ENCODE results near the gene SERINC2.

The SERINC2 gene

GRCh38 chr1:31434101-31434871, 21.3 kb downstream of the SERINC2 start:
- DNase-seq (ENCODE audit: low spot score): no peak

- DNase-seq (ENCODE audit: low spot score): no peak
These were observed 22.0 kb downstream of the SERINC2 start for GRCh38 chr1:31434979-31435378.

GRCh38 chr1:31435471-31436409, 22.7 kb downstream of the SERINC2 start:
- DNase-seq (ENCODE audit: low spot score): no peak

- no peak for DNase-seq (ENCODE audit: low spot score)
These were observed 23.8 kb downstream of the SERINC2 start for GRCh38 chr1:31436596-31437432.

- no peak for DNase-seq (ENCODE audit: low spot score)
These were observed 24.5 kb downstream of the SERINC2 start for GRCh38 chr1:31437433-31438037.

- no peak for DNase-seq (ENCODE audit: low spot score)
These were observed 26.3 kb downstream of the SERINC2 start for GRCh38 chr1:31439276-31439675.

GRCh38 chr1:31441073-31441472, 28.1 kb downstream of the SERINC2 start:
- DNase-seq (ENCODE audit: low spot score): no peak

GRCh38 chr1:31441558-31441957, 28.5 kb downstream of the SERINC2 start:
- DNase-seq (ENCODE audit: low spot score): no peak

- no peak for DNase-seq (ENCODE audit: low spot score)
These were observed 29.1 kb downstream of the SERINC2 start for GRCh38 chr1:31441970-31442647.

GRCh38 chr1:31442648-31442994, 29.6 kb downstream of the SERINC2 start:
- no peak for DNase-seq (ENCODE audit: low spot score)

- no peak for DNase-seq (ENCODE audit: low spot score)
These were observed 30.7 kb downstream of the SERINC2 start for GRCh38 chr1:31443673-31444072.

GRCh38 chr1:31444725-31445448, 31.9 kb downstream of the SERINC2 start:
- DNase-seq (ENCODE audit: low spot score): no peak

GRCh38 chr1:31445951-31446350, 32.9 kb downstream of the SERINC2 start:
- no peak for DNase-seq (ENCODE audit: low spot score)

- DNase-seq (ENCODE audit: low spot score): no peak
These were observed 34.2 kb downstream of the SERINC2 start for GRCh38 chr1:31447210-31447609.

GRCh38 chr1:31453384-31454079, 40.5 kb downstream of the SERINC2 start:
- DNase-seq (ENCODE audit: low spot score): no peak

GRCh38 chr1:31458287-31458896, 45.4 kb downstream of the SERINC2 start:
- DNase-seq (ENCODE audit: low spot score): no peak

- DNase-seq (ENCODE audit: low spot score): peak; percentile 35
These were observed 47.0 kb downstream of the SERINC2 start for GRCh38 chr1:31460027-31460426.

- DNase-seq (ENCODE audit: low spot score): no peak
These were observed 54.1 kb downstream of the SERINC2 start for GRCh38 chr1:31467005-31467674.

- DNase-seq (ENCODE audit: low spot score): no peak
These were observed 57.8 kb downstream of the SERINC2 start for GRCh38 chr1:31470794-31471315.

Data from AG08395 (cell line).